WTC11 (cell line): ENCODE data around the gene SMARCA2. TPM values are rescaled to one million over a fixed set of nuclear protein-coding genes. Genes with fewer than 3 reads are reported as not detected.

Experiments
- ATAC-seq: fragments of 200-7000 bp; cut with Tn5 transposase; 2 replicates; pipeline ENCODE4 v1.10.0; 2021; ENCODE audit warnings: mild to moderate bottlenecking, moderate library complexity
- CTCF ChIA-PET: fragments of 300-600 bp; sonication (Branson Sonifier 250); formaldehyde crosslinking; loops from one replicate; lab custom pipeline; 2021; ENCODE audit warnings: antibody characterized with exemption; lab: Charles Lee
- POLR2A ChIA-PET: fragments of 350-600 bp; sonication (Branson Sonifier 250); formaldehyde crosslinking; loops from one replicate; lab custom pipeline; 2021; ENCODE audit warnings: antibody characterized with exemption; lab: Charles Lee
- DNase-seq: peaks from one replicate; pipeline ENCODE4 v3.0.0; 2021; ENCODE audit warnings: low spot score
- H3K27ac Mint-ChIP-seq: 2 replicates; pipeline ENCODE4 v1.8.0; 2021; ENCODE audit warnings: mixed read lengths
- H3K27me3 Mint-ChIP-seq: 2 replicates; pipeline ENCODE4 v1.8.0; 2021; ENCODE audit warnings: low read depth, mild to moderate bottlenecking, moderate library complexity, mixed read lengths
- H3K36me3 Mint-ChIP-seq: 2 replicates; pipeline ENCODE4 v1.8.0; 2021; ENCODE audit warnings: mixed read lengths
- H3K4me1 Mint-ChIP-seq: 2 replicates; pipeline ENCODE4 v1.8.0; 2022; ENCODE audit warnings: mixed read lengths
- H3K4me3 Mint-ChIP-seq: 2 replicates; pipeline ENCODE4 v1.8.0; 2021; ENCODE audit warnings: mild to moderate bottlenecking, moderate library complexity, mixed read lengths
- H3K9me3 Mint-ChIP-seq: 2 replicates; pipeline ENCODE4 v1.8.0; 2021; ENCODE audit warnings: mixed read lengths
- ARID4B ChIP-seq: sonication (generic); formaldehyde crosslinking; IDR thresholded peaks from 2 replicates; pipeline ENCODE4 v1.8.0; 2023; ENCODE audit warnings: missing genetic modification reagents, mild to moderate bottlenecking, borderline replicate concordance
- ATF3 ChIP-seq: sonication (generic); formaldehyde crosslinking; conservative IDR thresholded peaks from 2 replicates; pipeline ENCODE4 v1.8.1; 2022; ENCODE audit warnings: mild to moderate bottlenecking, missing genetic modification reagents
- E2F4 ChIP-seq: sonication (generic); formaldehyde crosslinking; IDR thresholded peaks from 2 replicates; pipeline ENCODE4 v1.8.1; 2022; ENCODE audit warnings: low read depth, mild to moderate bottlenecking, moderate library complexity, missing genetic modification reagents, borderline replicate concordance
- ELF4 ChIP-seq: sonication (generic); formaldehyde crosslinking; IDR thresholded peaks from 2 replicates; pipeline ENCODE4 v1.8.1; 2022; ENCODE audit warnings: low read depth, mild to moderate bottlenecking, moderate library complexity, missing genetic modification reagents
- EMX1 ChIP-seq: fragments of 250-450 bp; sonication (Bioruptor Pico); IDR thresholded peaks from 2 replicates; pipeline ENCODE4 v1.8.0; 2021; ENCODE audit warnings: mild to moderate bottlenecking
- ESRRA ChIP-seq: sonication (generic); formaldehyde crosslinking; IDR thresholded peaks from 2 replicates; pipeline ENCODE4 v1.8.1; 2022; ENCODE audit warnings: mild to moderate bottlenecking, missing genetic modification reagents, borderline replicate concordance
- ETV6 ChIP-seq: sonication (generic); formaldehyde crosslinking; IDR thresholded peaks from 2 replicates; pipeline ENCODE4 v1.8.1; 2022; ENCODE audit warnings: mild to moderate bottlenecking, missing genetic modification reagents
- NFE2L1 ChIP-seq: sonication (generic); formaldehyde crosslinking; IDR thresholded peaks from 2 replicates; pipeline ENCODE4 v1.8.1; 2023; ENCODE audit warnings: missing genetic modification reagents
- NR3C1 ChIP-seq: sonication (generic); formaldehyde crosslinking; conservative IDR thresholded peaks from 2 replicates; pipeline ENCODE4 v1.8.1; 2023; ENCODE audit warnings: low read depth, mild to moderate bottlenecking, missing genetic modification reagents
- PREB ChIP-seq: sonication (generic); formaldehyde crosslinking; IDR thresholded peaks from 2 replicates; pipeline ENCODE4 v1.8.1; 2022; ENCODE audit warnings: mild to moderate bottlenecking, missing genetic modification reagents, moderate library complexity, borderline replicate concordance
- SMAD3 ChIP-seq: sonication (generic); formaldehyde crosslinking; IDR thresholded peaks from 2 replicates; pipeline ENCODE4 v1.8.0; 2022; ENCODE audit warnings: missing genetic modification reagents, mild to moderate bottlenecking, borderline replicate concordance
- SP1 ChIP-seq: sonication (generic); formaldehyde crosslinking; conservative IDR thresholded peaks from 2 replicates; pipeline ENCODE4 v1.8.1; 2022; ENCODE audit warnings: missing genetic modification reagents
- TEAD1 ChIP-seq: sonication (generic); formaldehyde crosslinking; IDR thresholded peaks from 2 replicates; pipeline ENCODE4 v1.8.0; 2022; ENCODE audit warnings: mild to moderate bottlenecking, missing genetic modification reagents
- ZBTB21 ChIP-seq: sonication (generic); formaldehyde crosslinking; IDR thresholded peaks from 2 replicates; pipeline ENCODE4 v1.8.1; 2023; ENCODE audit warnings: mild to moderate bottlenecking, missing genetic modification reagents, borderline replicate concordance
- ZNF138 ChIP-seq: sonication (generic); formaldehyde crosslinking; conservative IDR thresholded peaks from 2 replicates; pipeline ENCODE4 v1.8.1; 2022; ENCODE audit warnings: mild to moderate bottlenecking, moderate library complexity, missing genetic modification reagents
- ZNF232 ChIP-seq: sonication (generic); formaldehyde crosslinking; IDR thresholded peaks from 2 replicates; pipeline ENCODE4 v1.8.0; 2022; ENCODE audit warnings: mild to moderate bottlenecking, missing genetic modification reagents
- ZNF281 ChIP-seq: sonication (generic); formaldehyde crosslinking; IDR thresholded peaks from 2 replicates; pipeline ENCODE4 v1.8.0; 2023; ENCODE audit warnings: mild to moderate bottlenecking, missing genetic modification reagents
- ZNF423 ChIP-seq: fragments of 250-450 bp; sonication (Bioruptor Pico); IDR thresholded peaks from 2 replicates; pipeline ENCODE4 v2.1.2; 2022; ENCODE audit warnings: mild to moderate bottlenecking, moderate library complexity
- ZNF671 ChIP-seq: fragments of 250-450 bp; sonication (Bioruptor Pico); IDR thresholded peaks from 2 replicates; pipeline ENCODE4 v1.8.0; 2021; ENCODE audit warnings: mild to moderate bottlenecking
- total RNA-seq: library from RNA; stranded (reverse); gene quantifications from 3 replicates; pipeline ENCODE4 v1.2.3, GENCODE V29; 2021
- TF ChIP-seq, protein P1 (sequence below): fragments of 250-450 bp; sonication (Bioruptor Pico); IDR thresholded peaks from 2 replicates; pipeline ENCODE4 v1.9.0; 2021; ENCODE audit warnings: moderate library complexity, mild to moderate bottlenecking, inconsistent platforms, borderline replicate concordance
- TF ChIP-seq, protein P2 (sequence below): fragments of 250-450 bp; sonication (Bioruptor Pico); IDR thresholded peaks from 2 replicates; pipeline ENCODE4 v1.8.0; 2021; ENCODE audit warnings: mild to moderate bottlenecking

Gene SMARCA2
- total RNA-seq, 1 experiment from 2014 or later = 20.3 TPM

DNA sequence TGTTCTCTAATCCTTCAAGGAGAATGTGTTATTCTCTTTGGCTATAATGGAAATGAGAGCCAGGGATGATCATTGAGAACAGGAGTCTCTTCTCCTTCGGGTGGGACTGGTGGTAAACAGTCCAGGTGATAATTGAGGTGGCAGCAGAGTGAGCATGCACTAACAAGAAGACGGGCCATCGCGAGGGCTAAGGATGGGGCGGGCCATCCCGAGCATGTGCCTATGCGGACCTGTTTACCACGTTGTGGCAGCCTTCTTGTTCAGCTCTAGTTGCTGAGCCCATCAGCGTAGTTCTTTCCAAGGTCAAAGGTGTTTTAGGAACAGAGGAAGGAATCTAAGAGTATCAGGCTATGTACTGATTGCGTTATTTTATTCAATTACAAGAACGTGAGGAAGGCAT, 180.1 kb downstream of the SMARCA2 start:
- DNase-seq (no peak), ATAC-seq (no peak)
- Mint-ChIP-seq H3K9me3 (peaks cover 20% of the 10 kb centered on the region), H3K36me3 (peaks cover 23% of the 10 kb centered on the region), H3K27me3 (no peaks in the 10 kb centered on the region), H3K4me1 (peaks cover 34% of the 10 kb centered on the region), H3K27ac (no peak overlapping the region), H3K4me3 (no peak overlapping the region)
- ChIA-PET POLR2A (no interaction called here), CTCF (interaction anchor here (1.0 kb wide), 2 partner anchors 14 to 49 kb away, joined by 4 read pairs; no protein-coding TSS in a partner anchor)
- TF ChIP-seq SP1 (CRISPR knock-in tag) (no peak), ZBTB21 (CRISPR knock-in tag) (no peak), SMAD3 (CRISPR knock-in tag) (no peak), TEAD1 (no peak), PREB (CRISPR knock-in tag) (no peak), ESRRA (CRISPR knock-in tag) (no peak), ZNF423 (no peak), ATF3 (CRISPR knock-in tag) (no peak), EMX1 (CRISPR knock-in tag) (no peak), ELF4 (CRISPR knock-in tag) (no peak), ETV6 (CRISPR knock-in tag) (no peak)

- Mint-ChIP-seq H3K36me3 (peaks cover 36% of the 10 kb centered on the region), H3K4me1 (peaks cover 39% of the 10 kb centered on the region), H3K4me3 (no peak overlapping the region), H3K27ac (no peak overlapping the region), H3K9me3 (peaks cover 33% of the 10 kb centered on the region), H3K27me3 (peaks cover 2% of the 10 kb centered on the region; the same call in 1 of the 2 replicates)
- ChIA-PET CTCF (no interaction called here), POLR2A (no interaction called here)
- ATAC-seq = no peak
- no peak for DNase-seq
- TF ChIP-seq E2F4 (CRISPR knock-in tag) = no peak
- TF ChIP-seq NFE2L1 = no peak
- no peak for TF ChIP-seq EMX1 (CRISPR knock-in tag)
- TF ChIP-seq, protein P1, sequence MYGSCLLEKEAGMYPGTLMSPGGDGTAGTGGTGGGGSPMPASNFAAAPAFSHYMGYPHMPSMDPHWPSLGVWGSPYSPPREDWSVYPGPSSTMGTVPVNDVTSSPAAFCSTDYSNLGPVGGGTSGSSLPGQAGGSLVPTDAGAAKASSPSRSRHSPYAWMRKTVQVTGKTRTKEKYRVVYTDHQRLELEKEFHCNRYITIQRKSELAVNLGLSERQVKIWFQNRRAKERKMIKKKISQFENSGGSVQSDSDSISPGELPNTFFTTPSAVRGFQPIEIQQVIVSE (CRISPR knock-in tag) = no peak
- TF ChIP-seq ZNF232 = no peak
- no peak for TF ChIP-seq ARID4B (CRISPR knock-in tag)
- no peak for TF ChIP-seq ZNF281
- no peak for TF ChIP-seq TEAD1
- TF ChIP-seq NR3C1 (CRISPR knock-in tag) = no peak
- TF ChIP-seq, protein P2, sequence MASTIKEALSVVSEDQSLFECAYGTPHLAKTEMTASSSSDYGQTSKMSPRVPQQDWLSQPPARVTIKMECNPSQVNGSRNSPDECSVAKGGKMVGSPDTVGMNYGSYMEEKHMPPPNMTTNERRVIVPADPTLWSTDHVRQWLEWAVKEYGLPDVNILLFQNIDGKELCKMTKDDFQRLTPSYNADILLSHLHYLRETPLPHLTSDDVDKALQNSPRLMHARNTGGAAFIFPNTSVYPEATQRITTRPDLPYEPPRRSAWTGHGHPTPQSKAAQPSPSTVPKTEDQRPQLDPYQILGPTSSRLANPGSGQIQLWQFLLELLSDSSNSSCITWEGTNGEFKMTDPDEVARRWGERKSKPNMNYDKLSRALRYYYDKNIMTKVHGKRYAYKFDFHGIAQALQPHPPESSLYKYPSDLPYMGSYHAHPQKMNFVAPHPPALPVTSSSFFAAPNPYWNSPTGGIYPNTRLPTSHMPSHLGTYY = no peak
- TF ChIP-seq ZNF138 (CRISPR knock-in tag) = no peak
- no peak for TF ChIP-seq ZNF671 (CRISPR knock-in tag)
These were observed 181.6 kb downstream of the SMARCA2 start for GRCh38 chr9:2196757-2197156.
